Keratinocyte (primary cell): ENCODE results near the gene TAS2R38. TPM values are rescaled to one million over a fixed set of nuclear protein-coding genes. Genes with fewer than 3 reads are reported as not detected.

Experiments
- DNase-seq: peaks from one replicate; pipeline ENCODE4 v3.0.0-alpha.2; 2011; ENCODE audit warnings: low read depth, missing footprints, low spot score
- FAIRE-seq: peaks from 2 replicates; lab custom pipeline; 2011; peaks lifted over from hg19 to GRCh38; lab: Jason Lieb, UNC
- H2AFZ ChIP-seq: 2 replicates; pipeline ENCODE4 v1.6.0; 2012; ENCODE audit warnings: low read length, control low read depth, inconsistent platforms; ENCODE audit not compliant: control insufficient read depth
- H3K27ac ChIP-seq: 2 replicates; pipeline ENCODE4 v1.5.1; 2011; ENCODE audit warnings: low read length; ENCODE audit not compliant: control insufficient read depth, insufficient read depth
- H3K27me3 ChIP-seq: 3 replicates; pipeline ENCODE4 v1.6.0; 2011; ENCODE audit warnings: low read length; ENCODE audit not compliant: control insufficient read depth, insufficient read depth; ENCODE audit errors: extremely low read depth
- H3K36me3 ChIP-seq, 2 experiments: 2 replicates in 1 of 2; 3 replicates in 1 of 2; pipeline ENCODE4 v1.5.1; 2011; ENCODE audit warnings: low read length in 2 of 2, mild to moderate bottlenecking in 1 of 2; ENCODE audit not compliant: control insufficient read depth in 2 of 2, insufficient read depth in 2 of 2; ENCODE audit errors: extremely low read depth in 1 of 2
- H3K4me1 ChIP-seq: 3 replicates; pipeline ENCODE4 v1.5.1; 2011; ENCODE audit warnings: low read length; ENCODE audit not compliant: control insufficient read depth, insufficient read depth; ENCODE audit errors: extremely low read depth
- H3K4me2 ChIP-seq: 3 replicates; pipeline ENCODE4 v1.6.0; 2011; ENCODE audit warnings: low read depth, low read length; ENCODE audit not compliant: control insufficient read depth, insufficient read depth; ENCODE audit errors: extremely low read depth
- H3K4me3 ChIP-seq, 3 experiments: fragments of 200-600 bp in 1 of 3; sonication (generic) in 1 of 3; 2 replicates in 2 of 3; 3 replicates in 1 of 3; pipeline ENCODE4 v1.5.1; 2011 to 2016; ENCODE audit warnings: low read length in 3 of 3, mild to moderate bottlenecking in 3 of 3, control low read depth in 2 of 3, inconsistent platforms in 1 of 3, low read depth in 1 of 3, mixed read lengths in 1 of 3, mixed run types in 1 of 3, moderate library complexity in 1 of 3; ENCODE audit not compliant: control insufficient read depth in 2 of 3, insufficient read depth in 2 of 3; ENCODE audit errors: extremely low read depth in 1 of 3
- H3K79me2 ChIP-seq: 2 replicates; pipeline ENCODE4 v1.6.0; 2012; ENCODE audit warnings: low read length; ENCODE audit not compliant: control insufficient read depth, insufficient read depth
- H3K9ac ChIP-seq: 3 replicates; pipeline ENCODE4 v1.6.0; 2011; ENCODE audit warnings: low read length; ENCODE audit not compliant: control insufficient read depth, insufficient read depth; ENCODE audit errors: extremely low read depth
- H3K9me1 ChIP-seq: 3 replicates; pipeline ENCODE4 v1.6.0; 2011; ENCODE audit warnings: low read length; ENCODE audit not compliant: control insufficient read depth, insufficient read depth; ENCODE audit errors: extremely low read depth
- H3K9me3 ChIP-seq: 2 replicates; pipeline ENCODE4 v1.5.1; 2012; ENCODE audit warnings: low read depth, low read length; ENCODE audit not compliant: control insufficient read depth
- H4K20me1 ChIP-seq: 3 replicates; pipeline ENCODE4 v1.6.0; 2011; ENCODE audit warnings: low read length; ENCODE audit not compliant: control insufficient read depth, insufficient read depth; ENCODE audit errors: extremely low read depth
- CTCF ChIP-seq, 3 experiments: IDR thresholded peaks in 1 of 3; conservative IDR thresholded peaks in 1 of 3; optimal IDR thresholded peaks in 1 of 3; 2 replicates in 2 of 3; 3 replicates in 1 of 3; pipeline versions ENCODE3 to v1.5.1; 2011; ENCODE audit warnings: low read length in 3 of 3, mild to moderate bottlenecking in 3 of 3, moderate library complexity in 2 of 3, control low read depth in 1 of 3, inconsistent platforms in 1 of 3; ENCODE audit not compliant: insufficient read depth in 2 of 3; ENCODE audit errors: extremely low read depth in 1 of 3
- EZH2 ChIP-seq: IDR thresholded peaks from one replicate; pipeline ENCODE4 v1.6.1; 2012; ENCODE audit warnings: inconsistent platforms, mild to moderate bottlenecking, low read length, moderate library complexity
- dilution Hi-C: fragments of 300-500 bp; cut with MboI; formaldehyde crosslinking; loops from one replicate; pipeline ENCODE4 v1.7.0; 2020; ENCODE audit warnings: low sequenced_read_pairs; ENCODE audit not compliant: extremely low pct_ligation_motif_present
- polyA plus RNA-seq, 5 experiments: library from polyadenylated mRNA; depleted of rRNA in 3 of 5; stranded (reverse) in 3 of 5; stranded (forward) in 1 of 5; unstranded in 1 of 5; fragments of >200 nt; gene quantifications; 1 replicate in 1 of 5; 2 replicates in 3 of 5; 3 replicates in 1 of 5; pipeline versions ENCODE4 v1.2.1 to v1.2.3, GENCODE V29; 2011 to 2012; ENCODE audit warnings: missing spikeins in 2 of 5, low read depth in 1 of 5, low replicate concordance in 1 of 5

TAS2R38 gene
- polyA plus RNA-seq, 1 donor (not counting 4 experiments of a cell fraction or from before 2014, with no cell fraction given), result not detected

GRCh38 chr7:141950806-141951205 is 22.8 kb downstream of the TAS2R38 start:
- H4K20me1 ChIP-seq, result no peaks in the 10 kb centered on the region
- H3K27ac ChIP-seq, result no peak overlapping the region
- no peaks in the 10 kb centered on the region for H3K79me2 ChIP-seq
- dilution Hi-C loops, result no loop called here
- FAIRE-seq, result no peak
- no peak overlapping the region for H3K4me3 ChIP-seq
- H3K36me3 ChIP-seq, result no peaks in the 10 kb centered on the region
- TF ChIP-seq CTCF (optimal IDR thresholded peaks at IDR 0.05 in 1 of 3, IDR thresholded peaks at IDR 0.05 in 1 of 3, conservative IDR thresholded peaks at IDR 0.05 in 1 of 3; ENCODE audit: extremely low read depth in 1 of 3, insufficient read depth in 2 of 3, low read length in 3 of 3) (no peak), EZH2 (no peak)
- no peaks in the 10 kb centered on the region for H3K9me3 ChIP-seq
- peaks cover 6% of the 10 kb centered on the region for H3K4me1 ChIP-seq
- no peak overlapping the region for H2AFZ ChIP-seq
- H3K27me3 ChIP-seq, result no peaks in the 10 kb centered on the region
- no peak for DNase-seq
- no peaks in the 10 kb centered on the region for H3K9me1 ChIP-seq
- no peak overlapping the region for H3K9ac ChIP-seq
- H3K4me2 ChIP-seq, result no peak overlapping the region

GRCh38 chr7:141949911-141950310 is 23.7 kb downstream of the TAS2R38 start:
- no peaks in the 10 kb centered on the region for H3K79me2 ChIP-seq
- FAIRE-seq, result no peak
- no peak for TF ChIP-seq CTCF (optimal IDR thresholded peaks at IDR 0.05 in 1 of 3, IDR thresholded peaks at IDR 0.05 in 1 of 3, conservative IDR thresholded peaks at IDR 0.05 in 1 of 3; ENCODE audit: extremely low read depth in 1 of 3, insufficient read depth in 2 of 3, low read length in 3 of 3)
- TF ChIP-seq EZH2, result no peak
- no peak overlapping the region for H3K9ac ChIP-seq
- no peaks in the 10 kb centered on the region for H3K9me3 ChIP-seq
- dilution Hi-C loops, result no loop called here
- no peaks in the 10 kb centered on the region for H3K36me3 ChIP-seq
- no peaks in the 10 kb centered on the region for H3K27me3 ChIP-seq
- DNase-seq, result no peak
- no peak overlapping the region for H3K4me2 ChIP-seq
- no peaks in the 10 kb centered on the region for H4K20me1 ChIP-seq
- peaks cover 15% of the 10 kb centered on the region for H3K4me1 ChIP-seq
- H3K9me1 ChIP-seq, result no peaks in the 10 kb centered on the region
- H3K27ac ChIP-seq, result no peak overlapping the region
- no peak overlapping the region for H2AFZ ChIP-seq
- no peak overlapping the region for H3K4me3 ChIP-seq
